GM15510 (cell line): ENCODE data around the gene TENM3.

Experiments used
- POLR2A ChIP-seq: IDR thresholded peaks from 3 replicates; pipeline ENCODE4 v1.6.1; 2011; ENCODE audit warnings: borderline replicate concordance; ENCODE audit not compliant: insufficient read length; ENCODE audit errors: extremely low read depth

The TENM3 gene

DNA sequence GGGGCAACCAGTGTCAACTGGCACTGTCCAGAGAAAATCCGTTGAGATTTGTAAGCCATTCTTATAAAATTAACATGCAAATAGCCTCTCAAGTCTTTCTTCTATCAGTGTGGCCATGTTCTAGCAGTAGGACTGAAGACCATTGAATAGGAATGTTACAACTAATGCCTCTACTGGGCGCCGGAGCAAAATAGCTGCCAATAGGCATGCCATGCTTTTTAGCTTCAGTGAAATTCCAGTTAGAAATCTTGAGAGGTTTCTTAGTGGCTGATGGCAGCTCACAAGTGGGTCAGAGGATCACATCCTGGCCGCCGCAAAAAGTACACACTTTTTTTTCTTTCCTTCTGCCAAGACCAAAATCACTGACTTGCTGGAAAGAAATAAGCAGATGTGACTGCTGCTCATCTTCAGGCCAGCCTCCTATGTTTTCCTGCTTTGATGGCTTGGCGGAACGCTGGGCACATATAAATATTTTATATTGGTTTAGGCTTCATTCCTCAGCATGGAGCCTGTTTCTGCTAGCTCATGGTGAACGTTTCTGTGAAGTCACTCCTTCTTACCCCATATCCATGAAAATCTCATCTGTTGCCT lies 293.1 kb downstream of the TENM3 start:
- TF ChIP-seq POLR2A: no peak

DNA sequence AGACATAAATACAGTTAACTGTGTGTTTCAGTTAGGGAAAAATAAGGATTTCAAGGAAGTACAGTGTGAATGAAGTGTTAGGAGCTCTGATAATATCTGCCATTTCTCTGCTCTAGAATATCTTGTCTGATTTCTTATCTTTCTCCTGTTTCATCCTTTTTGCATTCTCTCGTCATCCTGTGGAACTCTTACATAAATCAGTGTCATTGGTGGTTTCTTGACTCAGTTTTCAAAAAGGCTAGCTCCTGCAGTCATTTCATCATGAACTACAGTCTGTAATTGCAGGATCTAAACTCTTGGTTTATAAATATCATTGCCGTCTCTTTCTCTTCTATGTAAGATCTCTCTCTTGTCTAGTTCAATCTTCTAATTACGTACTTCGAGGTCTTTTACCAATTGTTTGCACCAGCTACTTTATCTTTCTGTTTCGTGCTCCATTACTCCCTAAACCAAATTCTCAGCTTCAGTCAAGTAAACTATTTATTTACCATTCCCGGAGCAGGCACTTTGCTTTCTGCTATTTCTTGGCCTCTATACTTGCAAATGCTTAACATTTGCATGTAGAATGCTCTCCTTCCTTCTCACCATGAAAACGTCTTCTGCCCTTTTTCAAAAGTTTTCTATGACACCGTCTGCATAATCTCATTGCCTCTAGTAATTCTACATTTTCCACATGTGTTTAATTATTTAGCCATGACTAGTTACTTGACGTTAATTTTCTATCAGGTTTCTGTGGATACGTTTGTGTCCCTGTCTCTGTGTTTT lies 294.0 kb downstream of the TENM3 start:
- no peak for TF ChIP-seq POLR2A

DNA sequence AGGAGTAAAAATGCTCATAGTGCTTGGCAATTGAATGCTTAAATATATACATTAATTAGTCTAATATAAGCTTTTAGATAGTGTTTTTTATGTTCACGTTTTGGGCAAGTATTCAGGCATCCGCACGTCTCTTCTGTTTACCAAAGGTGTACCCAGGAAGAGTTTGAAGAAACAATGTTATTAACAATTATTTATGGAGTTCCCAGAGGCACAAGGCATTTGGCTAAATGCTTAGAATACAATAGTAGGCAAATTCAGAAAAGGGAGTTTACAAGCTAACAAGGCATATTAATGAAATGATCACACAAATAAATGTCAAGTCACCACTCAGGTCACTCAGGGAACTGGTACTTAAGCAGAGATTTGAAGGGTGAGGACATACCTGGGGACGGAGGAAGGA lies 294.8 kb downstream of the TENM3 start:
- TF ChIP-seq POLR2A: no peak

DNA sequence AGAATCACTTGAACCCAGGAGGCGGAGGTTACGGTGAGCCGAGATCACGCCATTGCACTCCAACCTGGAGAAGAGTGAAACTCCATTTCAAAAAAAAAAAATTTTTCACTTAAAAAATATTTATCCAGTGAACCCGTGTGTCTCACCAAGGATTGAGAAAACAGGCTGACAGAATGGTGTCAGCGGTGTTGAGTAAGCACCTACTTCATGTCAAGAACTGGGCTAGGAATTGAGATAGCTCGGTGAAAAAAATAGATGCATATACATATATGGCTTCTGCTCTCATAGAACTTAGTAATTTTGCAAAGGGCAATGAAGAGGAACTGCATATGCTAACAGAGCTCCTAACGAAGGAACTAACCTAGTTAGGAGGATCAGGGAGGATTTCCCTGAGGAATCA lies 297.3 kb downstream of the TENM3 start:
- TF ChIP-seq POLR2A: no peak

DNA sequence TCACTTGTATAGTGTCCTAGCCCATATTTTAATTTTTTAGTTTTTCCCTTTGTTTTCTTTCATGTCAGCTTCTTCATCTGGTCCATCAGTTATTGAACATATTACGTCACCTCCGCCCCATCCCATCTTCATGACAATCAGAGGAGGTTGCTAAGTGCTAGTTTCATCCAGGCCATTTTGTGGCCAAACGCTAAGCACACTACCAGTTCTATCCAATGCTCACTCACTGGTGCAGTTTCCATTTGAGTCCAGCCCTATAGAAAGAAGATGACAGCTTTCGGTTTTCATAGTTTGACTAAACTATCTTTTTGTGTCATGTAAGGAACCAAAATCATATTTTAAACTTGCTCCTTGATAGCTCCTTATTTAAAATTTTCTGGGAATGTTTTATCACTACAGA lies 304.2 kb downstream of the TENM3 start:
- no peak for TF ChIP-seq POLR2A

DNA sequence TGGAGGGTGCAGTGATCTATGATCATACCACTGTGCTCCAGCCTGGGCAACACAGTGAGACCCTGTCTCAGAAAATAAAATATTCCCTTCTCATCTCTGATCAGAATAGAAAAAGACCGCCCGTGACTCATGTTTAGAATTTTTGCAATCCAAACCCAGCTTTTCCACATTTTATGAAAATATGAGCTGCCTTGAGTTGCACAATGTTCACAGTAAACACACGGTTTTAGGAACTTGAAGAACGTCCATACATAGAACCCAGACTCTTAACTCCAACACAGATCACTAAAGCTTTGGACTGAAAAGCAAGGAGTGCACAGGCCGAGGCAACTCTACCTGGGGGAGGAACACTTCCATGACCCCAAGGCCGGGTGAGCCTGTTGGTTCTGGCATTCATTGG lies 305.0 kb downstream of the TENM3 start:
- TF ChIP-seq POLR2A: no peak

DNA sequence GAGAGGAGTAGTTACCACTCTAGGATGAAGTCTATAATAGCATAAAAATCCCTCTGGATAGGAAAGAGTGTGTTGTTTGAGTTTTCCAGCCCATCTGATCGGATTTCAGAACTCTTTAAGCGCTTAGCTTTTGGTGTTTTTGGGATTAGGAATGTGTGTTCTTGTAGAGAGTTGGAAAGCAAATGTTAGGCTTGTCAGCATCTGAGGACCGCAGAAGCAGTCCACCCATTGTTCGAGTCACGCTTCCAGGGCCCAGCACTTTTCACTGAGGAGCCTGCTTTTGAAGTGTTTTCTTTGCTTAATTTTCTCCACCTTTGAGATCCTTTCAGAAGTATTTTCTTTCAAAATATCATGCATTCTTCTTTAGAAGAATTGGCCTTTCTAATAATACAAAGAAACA lies 306.2 kb downstream of the TENM3 start:
- TF ChIP-seq POLR2A: no peak

DNA sequence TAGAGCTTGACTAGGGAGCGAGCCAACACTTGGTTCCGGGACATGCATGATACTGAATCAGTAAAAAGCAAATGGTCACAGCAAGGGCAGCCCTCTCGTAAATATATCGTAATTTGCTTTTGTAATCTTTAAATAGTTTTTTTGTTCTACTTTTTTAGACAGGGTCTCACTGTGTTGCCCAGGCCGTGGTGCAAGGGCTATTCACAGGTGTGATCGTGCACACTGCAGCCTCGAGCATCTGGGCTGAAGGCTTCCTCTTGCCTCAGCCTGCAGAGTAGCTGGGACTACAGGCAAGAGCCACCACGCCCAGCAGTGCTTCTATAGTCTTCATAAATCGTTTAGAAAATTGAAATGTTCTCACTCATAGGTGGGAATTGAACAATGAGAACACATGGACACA lies 309.7 kb downstream of the TENM3 start:
- TF ChIP-seq POLR2A: no peak

DNA sequence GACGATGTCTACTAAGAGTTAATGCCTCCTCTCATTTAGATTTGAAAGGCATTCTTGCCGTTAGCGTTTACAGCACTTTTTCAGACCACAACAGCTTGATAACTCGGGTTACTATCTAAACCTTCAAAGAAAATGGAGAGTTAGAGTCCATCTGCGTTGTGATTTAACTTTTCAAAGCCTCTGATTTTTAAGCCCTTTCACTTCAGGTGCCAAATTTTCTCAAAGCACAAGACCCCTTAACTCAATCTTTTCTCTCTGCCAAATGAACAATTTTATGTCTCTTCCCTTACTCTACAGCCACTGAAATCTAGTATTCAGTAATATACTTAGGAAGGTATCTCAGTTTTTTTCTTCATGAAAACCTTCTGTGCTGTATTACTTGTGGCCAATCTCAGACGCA lies 310.5 kb downstream of the TENM3 start:
- TF ChIP-seq POLR2A: no peak

DNA sequence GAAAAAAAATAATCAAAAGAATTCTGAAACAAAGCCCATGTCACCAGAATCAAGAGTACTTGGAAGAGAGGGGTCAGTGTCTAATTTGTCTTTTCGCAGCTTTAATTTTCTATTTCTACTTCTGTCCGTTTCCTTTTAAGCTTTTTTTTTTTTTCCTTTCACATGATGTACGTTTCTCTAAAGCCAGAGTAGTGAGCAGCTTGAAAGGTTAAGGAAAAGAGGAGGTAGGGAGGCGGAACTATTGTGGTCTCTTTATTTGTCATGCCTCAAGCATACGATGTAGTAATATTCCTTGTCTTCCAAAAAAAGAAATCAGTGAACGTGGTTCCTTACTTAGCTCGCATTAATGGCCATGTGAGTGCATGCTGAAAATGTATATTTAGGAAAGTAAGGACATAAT lies 311.5 kb downstream of the TENM3 start:
- TF ChIP-seq POLR2A: no peak

DNA sequence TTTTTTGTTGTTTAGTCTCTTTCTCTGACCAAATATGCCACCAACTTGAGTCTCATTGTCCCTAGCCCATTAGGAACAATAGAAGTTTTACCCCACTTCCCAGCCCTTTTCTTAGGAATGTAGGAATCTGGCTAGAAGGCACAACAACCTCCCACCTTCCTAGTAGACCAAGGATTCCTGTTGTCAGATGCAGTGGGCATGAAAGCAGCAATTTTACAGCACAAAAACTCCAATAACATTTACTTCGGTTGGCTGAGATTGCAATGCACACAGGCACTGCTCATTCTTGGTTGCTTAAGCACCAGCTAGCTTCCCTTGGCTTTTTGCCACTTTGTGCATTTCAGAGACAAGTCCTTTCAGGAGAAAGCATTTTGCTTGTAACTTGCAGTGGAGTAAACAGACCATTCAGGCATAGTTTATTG lies 312.8 kb downstream of the TENM3 start:
- no peak for TF ChIP-seq POLR2A

DNA sequence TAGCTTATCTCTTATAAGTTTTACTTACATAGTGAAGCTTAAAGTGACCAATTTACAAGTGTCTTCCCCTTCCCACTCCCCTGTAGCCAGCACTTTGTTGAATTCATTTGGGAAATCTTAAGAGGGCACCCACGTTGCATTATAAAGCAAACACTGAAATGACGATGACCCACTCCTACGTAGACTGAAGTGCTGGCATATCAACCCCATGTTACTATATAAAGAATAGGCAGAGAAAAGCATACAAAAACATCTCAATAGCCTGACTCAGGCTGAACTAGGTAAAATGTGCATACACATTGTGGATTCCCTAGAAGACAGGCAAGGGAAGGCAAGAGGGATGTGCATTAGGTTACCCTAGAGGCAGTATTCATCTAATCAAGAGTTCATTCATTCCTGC lies 313.4 kb downstream of the TENM3 start:
- TF ChIP-seq POLR2A: no peak

DNA sequence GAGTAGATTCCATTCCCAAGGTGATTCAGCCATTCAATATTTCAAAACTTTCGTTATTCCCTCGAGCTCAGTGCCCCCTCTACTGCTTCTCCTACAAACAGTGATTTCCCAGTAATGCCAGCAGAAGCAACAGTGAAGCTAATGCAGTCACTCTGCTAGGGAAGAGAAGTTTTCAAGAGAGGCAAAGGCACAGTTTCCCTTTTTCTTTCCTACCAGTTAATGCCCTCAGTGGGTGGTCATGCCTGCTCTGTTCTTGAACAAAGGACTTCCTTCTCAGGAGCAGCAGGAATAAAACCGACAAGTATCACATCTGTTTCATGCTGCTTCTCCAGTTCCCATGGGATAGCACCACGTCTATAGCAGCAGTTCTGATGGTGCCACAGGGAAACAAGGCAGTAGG lies 317.2 kb downstream of the TENM3 start:
- TF ChIP-seq POLR2A: no peak

DNA sequence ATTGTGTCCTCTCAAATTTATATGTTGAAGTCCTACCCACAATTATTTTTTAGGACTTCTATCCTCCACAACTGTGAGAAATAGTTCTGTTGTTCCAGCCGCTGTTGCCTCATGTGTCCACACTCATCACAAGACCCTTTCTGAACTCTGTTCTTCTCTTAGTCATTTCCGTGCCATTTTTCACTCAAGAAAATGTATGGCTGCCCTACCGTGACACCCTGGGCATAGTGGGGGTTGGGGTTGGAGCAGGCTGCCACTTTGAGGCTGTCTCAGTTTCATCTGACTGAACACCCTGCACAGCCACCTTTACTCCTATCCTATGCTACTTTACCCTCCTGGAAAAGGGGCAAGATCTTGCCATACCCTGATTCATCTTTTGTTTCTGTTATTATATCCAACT lies 319.1 kb downstream of the TENM3 start:
- no peak for TF ChIP-seq POLR2A

DNA sequence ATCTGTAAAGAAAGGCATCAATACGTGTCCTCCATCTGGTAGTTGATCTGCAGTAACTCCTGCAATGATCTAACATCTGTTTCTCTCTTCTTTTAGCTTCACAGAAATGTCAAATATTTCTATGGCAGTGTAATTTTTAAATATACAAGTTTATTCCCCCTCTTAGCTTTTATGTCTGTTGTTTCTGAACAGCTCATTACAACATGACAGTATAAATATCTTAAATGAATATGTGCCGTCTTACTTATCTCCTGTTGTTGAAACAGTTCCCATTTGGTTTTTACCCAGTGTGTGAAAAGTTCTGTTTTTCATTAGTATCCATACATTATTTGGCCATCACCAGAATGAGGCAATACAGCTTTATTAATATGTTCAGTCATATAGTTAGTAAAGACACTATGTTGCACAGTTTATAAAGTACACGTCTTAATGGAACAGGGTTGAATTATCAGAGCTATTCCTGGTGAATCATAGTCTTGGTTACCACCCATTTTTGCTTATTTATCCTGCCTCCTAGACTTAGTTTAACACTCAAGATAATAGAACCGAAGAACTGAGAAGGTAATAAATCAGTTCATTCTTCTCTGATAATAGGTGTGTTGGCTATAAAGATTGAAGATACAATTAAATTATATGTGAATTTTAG lies 321.6 kb downstream of the TENM3 start:
- TF ChIP-seq POLR2A: no peak

DNA sequence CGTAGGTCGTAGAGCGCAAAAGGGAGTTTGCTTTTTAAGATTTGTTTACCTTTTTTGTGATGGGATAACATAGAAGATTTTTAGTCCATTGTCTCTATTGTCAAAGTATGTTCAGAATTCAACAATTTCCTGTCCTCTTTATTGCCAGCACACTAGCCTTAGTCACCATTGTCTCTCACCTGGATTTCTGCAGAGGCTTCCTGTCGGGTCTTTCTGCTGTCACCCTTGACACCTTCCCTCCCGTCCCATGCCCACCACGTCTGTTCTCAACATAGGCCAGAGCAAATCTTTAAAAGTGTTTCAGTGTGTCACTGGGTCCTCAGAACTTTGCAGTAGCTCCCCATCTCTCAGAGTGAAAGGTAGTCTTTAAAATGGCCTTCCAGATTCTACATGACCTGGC lies 323.9 kb downstream of the TENM3 start:
- TF ChIP-seq POLR2A: no peak

DNA sequence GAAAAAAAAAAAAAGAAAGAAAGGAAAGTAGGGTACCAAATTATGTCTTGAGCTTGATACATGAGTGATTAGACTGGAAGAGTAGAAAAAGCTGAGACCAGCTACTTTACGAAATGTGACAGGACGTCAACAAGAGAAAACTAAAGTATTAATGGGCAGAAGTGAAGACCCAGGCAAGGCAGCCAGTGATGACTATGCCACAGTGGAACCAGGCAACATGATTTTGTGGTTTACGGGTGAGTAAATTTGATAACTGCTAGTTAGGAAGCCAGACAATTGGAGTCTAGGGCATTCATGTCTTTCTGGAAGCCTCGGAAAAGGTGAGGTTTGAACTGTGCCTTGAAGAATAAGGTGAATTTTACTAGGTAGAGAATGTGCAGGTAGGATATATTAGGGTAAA lies 326.4 kb downstream of the TENM3 start:
- TF ChIP-seq POLR2A: no peak

DNA sequence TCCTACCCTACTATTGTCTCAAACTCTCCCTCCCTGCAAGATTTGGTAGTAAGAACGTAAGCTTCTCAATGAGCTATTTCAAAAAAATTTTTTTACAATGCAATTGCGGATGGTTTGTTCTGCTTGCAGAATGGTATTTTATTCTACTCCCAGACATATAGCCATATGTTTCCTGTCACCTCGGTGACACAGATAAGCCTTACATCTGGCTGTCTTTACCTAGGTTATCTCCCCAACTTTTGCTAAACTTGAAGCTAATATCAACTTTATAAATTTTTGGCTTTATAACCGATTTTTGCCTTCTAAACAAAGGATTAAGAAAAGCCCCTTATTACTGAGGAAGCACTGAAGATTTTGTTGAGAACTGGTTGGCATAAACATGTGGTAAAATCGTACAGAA lies 331.5 kb downstream of the TENM3 start:
- no peak for TF ChIP-seq POLR2A
